Nephron (organoid): ENCODE results near the gene ELP5.

Experiments used
- H3K27ac Mint-ChIP-seq, 3 experiments: 2 replicates each; pipeline ENCODE4 v1.8.0; 2020; ENCODE audit warnings: mixed read lengths in 3 of 3, mild to moderate bottlenecking in 2 of 3, moderate library complexity in 1 of 3
- H3K27me3 Mint-ChIP-seq: 2 replicates; pipeline ENCODE4 v1.8.0; 2021; ENCODE audit warnings: low read depth, mild to moderate bottlenecking, moderate library complexity, mixed read lengths
- H3K36me3 Mint-ChIP-seq: 2 replicates; pipeline ENCODE4 v1.8.0; 2020; ENCODE audit warnings: low read depth, mixed read lengths
- H3K4me1 Mint-ChIP-seq: 2 replicates; pipeline ENCODE4 v1.8.0; 2020; ENCODE audit warnings: mixed read lengths
- H3K4me3 Mint-ChIP-seq, 3 experiments: 2 replicates each; pipeline ENCODE4 v1.8.0; 2020; ENCODE audit warnings: mild to moderate bottlenecking in 3 of 3, mixed read lengths in 3 of 3, moderate library complexity in 2 of 3
- H3K9me3 Mint-ChIP-seq: 2 replicates; pipeline ENCODE4 v1.8.0; 2020; ENCODE audit warnings: mixed read lengths
- CTCF ChIP-seq, 3 experiments: fragments of 200-600 bp; sonication (generic); IDR thresholded peaks; one replicate each; pipeline ENCODE4 v1.5.0; 2021; ENCODE audit warnings: antibody characterized with exemption in 3 of 3; ENCODE audit not compliant: unreplicated experiment in 3 of 3

ELP5 gene

DNA sequence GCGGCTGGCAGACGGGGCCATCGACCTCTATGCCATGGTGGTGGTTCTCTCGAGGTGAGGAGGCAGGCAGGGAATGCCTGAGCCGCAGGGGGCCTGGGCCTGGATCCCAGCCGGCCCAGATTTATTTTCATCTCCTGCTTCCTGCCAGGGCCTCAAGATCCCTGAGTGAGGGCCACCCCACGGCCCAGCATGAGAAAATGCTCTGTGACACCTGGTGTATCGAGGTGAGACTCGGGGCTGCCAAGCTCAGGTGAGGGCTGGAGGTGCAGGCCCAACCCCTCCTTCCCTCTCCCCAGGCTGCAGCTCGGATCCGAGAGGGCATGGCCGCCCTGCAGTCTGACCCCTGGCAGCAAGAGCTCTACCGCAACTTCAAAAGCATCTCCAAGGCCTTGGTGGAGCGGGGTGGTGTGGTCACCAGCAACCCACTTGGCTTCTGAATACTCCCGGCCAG, 27.3 kb upstream of the ELP5 start:
- Mint-ChIP-seq H3K4me3 (no peak overlapping the region), H3K27me3 (no peaks in the 10 kb centered on the region), H3K9me3 (no peaks in the 10 kb centered on the region), H3K27ac (no peak overlapping the region), H3K36me3 (peaks cover 41% of the 10 kb centered on the region), H3K4me1 (peaks cover 20% of the 10 kb centered on the region)
- TF ChIP-seq CTCF (IDR thresholded peaks at IDR 0.05; ENCODE audit: unreplicated experiment in 3 of 3): no peak

DNA sequence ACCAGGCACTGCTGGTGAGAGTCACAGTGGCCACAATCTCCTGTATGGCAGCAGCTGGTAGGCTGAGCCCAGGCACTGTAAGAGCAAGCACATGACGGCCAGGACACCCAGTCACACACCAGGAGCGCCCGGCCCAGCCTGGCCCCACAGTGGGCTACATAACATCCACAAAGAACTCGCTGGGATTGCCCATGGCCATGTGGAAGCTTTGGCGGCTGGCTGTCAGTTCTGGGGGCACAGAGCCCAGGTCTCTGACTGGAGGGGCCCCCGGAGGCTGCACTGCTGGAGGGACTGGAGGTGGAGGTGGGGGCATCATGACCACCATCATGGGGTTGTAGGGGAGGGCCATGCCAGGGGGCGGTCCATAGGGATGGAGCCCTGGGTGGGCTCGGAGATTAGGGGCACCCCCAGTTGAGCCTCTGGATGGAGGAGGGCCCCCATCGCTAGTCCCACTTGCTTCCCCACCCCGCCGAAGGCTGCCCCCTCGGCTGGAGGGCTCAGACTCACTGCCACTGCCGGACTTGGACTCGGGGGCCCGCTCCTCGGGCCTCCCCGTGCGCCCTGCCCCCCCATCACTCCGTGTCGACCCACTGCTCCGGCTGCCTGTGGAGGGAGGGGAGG, 26.2 kb upstream of the ELP5 start:
- peaks cover 12% of the 10 kb centered on the region for H3K4me1 Mint-ChIP-seq
- H3K9me3 Mint-ChIP-seq: no peaks in the 10 kb centered on the region
- no peak overlapping the region for H3K27ac Mint-ChIP-seq
- peaks cover 50% of the 10 kb centered on the region for H3K36me3 Mint-ChIP-seq
- no peak overlapping the region for H3K4me3 Mint-ChIP-seq
- TF ChIP-seq CTCF (IDR thresholded peaks at IDR 0.05; ENCODE audit: unreplicated experiment in 3 of 3): no peak
- H3K27me3 Mint-ChIP-seq: no peaks in the 10 kb centered on the region

GRCh38 chr17:7226721-7227710, 25.0 kb upstream of the ELP5 start:
- H3K27me3 Mint-ChIP-seq: no peaks in the 10 kb centered on the region
- no peak for TF ChIP-seq CTCF (IDR thresholded peaks at IDR 0.05; ENCODE audit: unreplicated experiment in 3 of 3)
- H3K4me1 Mint-ChIP-seq: peaks cover 3% of the 10 kb centered on the region
- peaks cover 53% of the 10 kb centered on the region for H3K36me3 Mint-ChIP-seq
- no peak overlapping the region for H3K27ac Mint-ChIP-seq
- no peak overlapping the region for H3K4me3 Mint-ChIP-seq
- H3K9me3 Mint-ChIP-seq: no peaks in the 10 kb centered on the region

GRCh38 chr17:7228920-7229319, 23.1 kb upstream of the ELP5 start:
- peaks cover 19% of the 10 kb centered on the region for H3K4me1 Mint-ChIP-seq
- no peaks in the 10 kb centered on the region for H3K9me3 Mint-ChIP-seq
- no peak overlapping the region for H3K27ac Mint-ChIP-seq
- no peaks in the 10 kb centered on the region for H3K27me3 Mint-ChIP-seq
- peaks cover 41% of the 10 kb centered on the region for H3K36me3 Mint-ChIP-seq
- no peak for TF ChIP-seq CTCF (IDR thresholded peaks at IDR 0.05; ENCODE audit: unreplicated experiment in 3 of 3)
- no peak overlapping the region for H3K4me3 Mint-ChIP-seq

- Mint-ChIP-seq H3K36me3 (peaks cover 41% of the 10 kb centered on the region), H3K4me1 (peaks cover 20% of the 10 kb centered on the region), H3K27me3 (no peaks in the 10 kb centered on the region), H3K4me3 (peak overlapping the region in 2 of 3 experiments; percentile 40 to 59), H3K9me3 (no peaks in the 10 kb centered on the region), H3K27ac (no peak overlapping the region)
- TF ChIP-seq CTCF (IDR thresholded peaks at IDR 0.05; ENCODE audit: unreplicated experiment in 3 of 3): no peak
These were observed 22.5 kb upstream of the ELP5 start for GRCh38 chr17:7229504-7229903.
